Esophagus squamous epithelium (tissue), 5 donors: Measurements from ENCODE around the gene SOCS1. TPM values are rescaled to one million over a fixed set of nuclear protein-coding genes. Genes with fewer than 3 reads are reported as not detected.
A peak's percentile ranks its signal among the peaks of the same experiment; 100 is the strongest.

Experiments
- DNase-seq: peaks from one replicate; lab custom pipeline; 2025; lab: John Stamatoyannopoulos, UW
- H3K27ac ChIP-seq, 4 donors: fragments of 200-600 bp; sonication (generic); one replicate each; pipeline ENCODE4 v1.5.1; 2016 to 2019; ENCODE audit warnings: mild to moderate bottlenecking in 1 of 4
- H3K27me3 ChIP-seq, 4 donors: fragments of 200-600 bp; sonication (generic); 1 replicate in 3 of 4; 2 replicates in 1 of 4; pipeline versions ENCODE4 v1.5.1 to v1.6.0; 2017 to 2021; ENCODE audit warnings: antibody characterized with exemption in 1 of 4
- H3K36me3 ChIP-seq, 3 donors: fragments of 200-600 bp; sonication (generic); one replicate each; pipeline ENCODE4 v1.5.1; 2016 to 2019
- H3K4me1 ChIP-seq, 3 donors: fragments of 200-600 bp; sonication (generic); one replicate each; pipeline ENCODE4 v1.5.1; 2017 to 2019
- H3K4me3 ChIP-seq, 4 donors: fragments of 200-600 bp; sonication (generic); 1 replicate in 3 of 4; 2 replicates in 1 of 4; pipeline ENCODE4 v1.5.1; 2016 to 2019; ENCODE audit warnings: mild to moderate bottlenecking in 2 of 4, moderate library complexity in 1 of 4
- H3K9me3 ChIP-seq, 3 donors: fragments of 200-600 bp; sonication (generic); one replicate each; pipeline ENCODE4 v1.5.1; 2016 to 2019
- POLR2A ChIP-seq, 4 donors: fragments of 450-650 bp; IDR thresholded peaks; one replicate each; pipeline ENCODE4 v1.6.1; 2017; ENCODE audit warnings: antibody characterized with exemption in 4 of 4, mild to moderate bottlenecking in 4 of 4, moderate library complexity in 3 of 4
- WGBS, 2 donors: methylation state at CpG; one replicate each; pipeline ENCODE4 v1.1.5; 2018; 5-methylcytosine and 5-hydroxymethylcytosine counted together
- intact Hi-C: fragments of 100-400 bp; cut with DNase I; formaldehyde crosslinking; loops from one replicate; pipeline ENCODE4 v1.15.0; 2022
- total RNA-seq, 4 donors: library from RNA; depleted of rRNA; stranded (reverse); fragments of >200 nt; gene quantifications; one replicate each; pipeline ENCODE4 v1.1.0, GENCODE V29; 2016
- TF ChIP-seq, protein P1 (sequence below), 6 experiments: fragments of 450-650 bp in 4 of 6; fragments of 200-600 bp in 2 of 6; sonication (generic) in 2 of 6; IDR thresholded peaks; one replicate each; pipeline ENCODE4 v1.5.1; 2016 to 2019; ENCODE audit warnings: antibody characterized with exemption in 6 of 6, mild to moderate bottlenecking in 4 of 6, moderate library complexity in 4 of 6
- donor health status: DM: yes; HTN: yes; CAD: no.

SOCS1 gene
- total RNA-seq, 4 donors from 2014 or later = 0.42 to 9.3 (median 3.7) TPM

DNA sequence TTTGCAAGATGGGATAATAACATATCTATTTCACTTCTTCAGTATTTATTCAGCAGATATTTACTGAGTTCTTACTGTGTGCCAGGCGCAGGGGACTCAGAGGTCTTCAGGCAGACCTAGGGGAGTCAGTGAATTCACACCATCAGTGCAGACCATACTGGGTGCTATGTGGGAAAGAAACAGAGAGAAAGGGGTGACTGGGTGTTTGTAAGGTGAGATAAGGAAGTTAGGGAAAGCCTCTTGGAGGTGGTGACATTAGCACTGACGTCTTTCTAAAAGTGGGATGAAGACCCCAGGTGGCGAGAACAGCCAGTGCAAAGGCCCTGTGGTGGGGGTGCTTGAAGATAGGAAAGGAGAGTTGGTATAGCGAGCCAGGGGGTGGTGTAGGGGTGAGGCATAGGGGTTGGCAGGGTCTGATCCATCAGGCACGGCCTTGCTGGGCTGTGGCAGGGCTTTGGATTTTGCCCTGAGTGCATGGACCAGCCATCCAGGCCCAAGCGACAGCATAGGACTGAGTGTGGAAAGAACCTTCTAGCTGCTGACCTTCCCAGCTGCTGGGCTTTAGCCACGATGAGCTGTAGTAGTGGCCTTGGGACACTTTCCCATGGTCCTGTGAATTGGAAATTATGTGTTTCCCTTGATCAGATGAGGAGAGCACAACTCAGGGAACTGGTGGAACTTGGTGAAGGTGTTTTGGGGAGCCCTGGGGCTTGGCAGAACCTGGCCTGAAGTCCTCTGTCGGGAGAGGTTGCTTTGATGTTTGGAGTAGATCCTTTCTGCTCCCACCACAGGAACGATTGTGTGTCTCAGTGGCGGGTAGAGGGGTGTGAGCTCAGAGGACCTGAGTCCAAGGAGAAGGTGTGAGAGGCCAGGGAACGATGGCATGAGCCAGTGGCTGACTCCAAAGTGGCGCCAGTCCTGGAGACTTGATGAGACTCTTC, 3.9 kb upstream of the SOCS1 start:
- Histone ChIP-seq H3K36me3 (no peaks in the 10 kb centered on the region), H3K4me1 (peaks cover 16 to 37% (median 24%) of the 10 kb centered on the region in 3 donors), H3K4me3 (no peak overlapping the region), H3K27me3 (peaks cover 0 to 3% (median 0%) of the 10 kb centered on the region in 4 donors), H3K27ac (no peak overlapping the region), H3K9me3 (no peaks in the 10 kb centered on the region)
- intact Hi-C loops = loop anchor here (5.0 to 10.0 kb wide), 2 partner anchors 95 to 288 kb away; no protein-coding TSS in a partner anchor
- TF ChIP-seq, protein P1, sequence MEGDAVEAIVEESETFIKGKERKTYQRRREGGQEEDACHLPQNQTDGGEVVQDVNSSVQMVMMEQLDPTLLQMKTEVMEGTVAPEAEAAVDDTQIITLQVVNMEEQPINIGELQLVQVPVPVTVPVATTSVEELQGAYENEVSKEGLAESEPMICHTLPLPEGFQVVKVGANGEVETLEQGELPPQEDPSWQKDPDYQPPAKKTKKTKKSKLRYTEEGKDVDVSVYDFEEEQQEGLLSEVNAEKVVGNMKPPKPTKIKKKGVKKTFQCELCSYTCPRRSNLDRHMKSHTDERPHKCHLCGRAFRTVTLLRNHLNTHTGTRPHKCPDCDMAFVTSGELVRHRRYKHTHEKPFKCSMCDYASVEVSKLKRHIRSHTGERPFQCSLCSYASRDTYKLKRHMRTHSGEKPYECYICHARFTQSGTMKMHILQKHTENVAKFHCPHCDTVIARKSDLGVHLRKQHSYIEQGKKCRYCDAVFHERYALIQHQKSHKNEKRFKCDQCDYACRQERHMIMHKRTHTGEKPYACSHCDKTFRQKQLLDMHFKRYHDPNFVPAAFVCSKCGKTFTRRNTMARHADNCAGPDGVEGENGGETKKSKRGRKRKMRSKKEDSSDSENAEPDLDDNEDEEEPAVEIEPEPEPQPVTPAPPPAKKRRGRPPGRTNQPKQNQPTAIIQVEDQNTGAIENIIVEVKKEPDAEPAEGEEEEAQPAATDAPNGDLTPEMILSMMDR (IDR thresholded peaks at IDR 0.05) = no peak
- TF ChIP-seq POLR2A (IDR thresholded peaks at IDR 0.05) = no peak
- 85 to 86% methylated on average over 8 to 11 of the region's 12 CpGs for WGBS, 2 donors
- DNase-seq = no peak

DNA sequence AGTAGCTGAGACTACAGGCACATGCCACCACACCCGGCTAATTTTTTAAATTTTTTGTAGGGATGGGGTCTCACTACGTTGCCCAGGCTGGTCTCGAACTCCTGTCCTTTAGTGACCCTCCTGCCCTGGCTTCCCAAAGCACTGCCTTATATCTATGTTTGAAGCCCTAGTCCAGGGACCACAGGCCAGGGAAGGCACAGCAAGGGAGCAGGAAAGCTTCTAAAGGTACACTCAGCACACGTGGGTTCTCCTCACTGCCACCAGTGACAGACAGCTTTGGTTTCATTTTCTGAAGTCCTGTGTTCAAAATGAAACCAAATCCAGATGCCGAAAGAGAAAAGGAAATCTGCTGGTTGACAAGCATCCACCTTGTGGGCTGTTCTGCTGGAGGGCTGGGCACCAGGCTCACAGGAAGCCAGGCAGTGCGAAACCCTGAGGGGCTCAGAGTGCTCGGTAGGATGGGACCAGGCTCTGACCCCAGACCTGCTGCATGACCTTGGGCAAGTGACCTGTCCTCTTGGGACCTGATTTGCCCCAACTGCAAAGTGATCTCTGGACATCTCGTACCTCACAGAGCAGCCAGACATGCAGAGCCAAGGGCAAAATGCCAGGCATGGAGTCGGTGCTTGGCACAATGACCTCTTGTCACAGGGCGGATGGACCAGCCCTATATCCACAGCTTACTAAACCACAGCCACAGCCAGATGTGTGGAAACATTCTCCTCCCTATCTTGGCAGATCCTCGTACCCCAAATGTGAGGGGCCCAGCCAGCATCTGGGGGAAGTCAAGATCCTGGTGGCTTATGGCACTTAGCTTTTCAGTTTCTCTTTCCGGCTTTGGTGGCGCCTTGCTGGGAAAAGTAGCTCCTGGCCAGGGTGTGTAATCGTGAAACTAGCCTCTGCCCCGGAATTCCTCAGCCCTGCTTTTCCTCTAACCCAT, 2.8 kb upstream of the SOCS1 start:
- H3K27me3 ChIP-seq = peaks cover 0 to 12% (median 0%) of the 10 kb centered on the region in 4 donors
- H3K36me3 ChIP-seq = no peaks in the 10 kb centered on the region
- peaks cover 20 to 48% (median 29%) of the 10 kb centered on the region in 3 donors for H3K4me1 ChIP-seq
- TF ChIP-seq POLR2A (IDR thresholded peaks at IDR 0.05) = no peak
- peak overlapping the region in 2 of 4 donors; percentile 13 to 48 for H3K4me3 ChIP-seq
- WGBS, 2 donors = 37 to 53% methylated on average over 8 of the region's 15 CpGs
- intact Hi-C loops = loop anchor here (5.0 to 10.0 kb wide), 2 partner anchors 96 to 287 kb away; no protein-coding TSS in a partner anchor
- H3K9me3 ChIP-seq = no peaks in the 10 kb centered on the region
- DNase-seq = no peak
- peak overlapping the region in 2 of 4 donors; percentile 36 to 59 for H3K27ac ChIP-seq

DNA sequence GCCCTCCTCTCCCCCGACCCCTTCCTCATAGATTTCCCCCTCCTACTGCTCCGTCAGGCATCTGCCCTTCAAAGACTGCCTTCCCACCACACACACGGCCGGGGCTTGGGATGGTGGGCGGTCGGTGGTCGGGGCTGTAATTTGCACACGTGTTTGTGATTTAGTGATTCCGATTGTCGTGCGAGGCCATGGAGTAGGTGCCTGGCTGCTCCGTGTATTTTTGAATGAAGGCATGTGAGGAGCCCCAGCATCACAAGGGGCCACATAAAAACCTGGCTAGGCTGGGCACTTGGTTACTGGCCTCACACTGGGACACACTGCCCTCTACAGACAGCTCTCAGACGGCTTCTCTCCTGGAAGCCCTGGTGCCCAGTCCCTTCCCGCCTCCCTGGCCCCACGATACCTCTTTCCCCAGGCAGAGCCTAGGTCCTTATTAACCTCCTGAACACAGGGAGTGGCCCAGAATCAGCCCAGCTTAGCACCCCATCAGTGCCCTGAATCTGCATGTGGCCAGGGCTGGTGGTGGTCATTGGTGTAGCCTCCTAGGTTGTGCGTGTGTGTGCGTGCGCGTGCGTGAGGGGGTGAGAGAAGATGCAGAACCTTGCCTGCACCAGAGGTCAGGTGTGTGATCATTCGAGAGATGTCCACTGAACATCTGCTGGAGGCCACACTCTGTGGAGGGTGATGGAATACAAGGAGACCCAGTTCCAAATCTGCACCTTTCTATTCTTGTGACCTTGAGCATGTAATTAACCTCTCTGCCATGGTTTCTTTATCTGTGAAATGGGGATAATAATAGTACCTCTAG, 1.3 kb upstream of the SOCS1 start:
- Histone ChIP-seq H3K27me3 (peaks cover 0 to 17% (median 0%) of the 10 kb centered on the region in 4 donors), H3K9me3 (no peaks in the 10 kb centered on the region), H3K27ac (peak overlapping the region; percentile 97 to 98 (median 97)), H3K4me3 (peak overlapping the region; percentile 71 to 92 (median 80)), H3K36me3 (no peaks in the 10 kb centered on the region), H3K4me1 (peaks cover 29 to 63% (median 29%) of the 10 kb centered on the region in 3 donors)
- DNase-seq = no peak
- WGBS, 2 donors = 11 to 29% methylated on average over 5 to 18 of the region's 21 CpGs
- intact Hi-C loops = loop anchor here (5.0 to 10.0 kb wide), 2 partner anchors 97 to 285 kb away; no protein-coding TSS in a partner anchor
- TF ChIP-seq POLR2A (IDR thresholded peaks at IDR 0.05) = no peak
- TF ChIP-seq, protein P1 (IDR thresholded peaks at IDR 0.05) = peak; percentile 56 to 85 (median 71)

DNA sequence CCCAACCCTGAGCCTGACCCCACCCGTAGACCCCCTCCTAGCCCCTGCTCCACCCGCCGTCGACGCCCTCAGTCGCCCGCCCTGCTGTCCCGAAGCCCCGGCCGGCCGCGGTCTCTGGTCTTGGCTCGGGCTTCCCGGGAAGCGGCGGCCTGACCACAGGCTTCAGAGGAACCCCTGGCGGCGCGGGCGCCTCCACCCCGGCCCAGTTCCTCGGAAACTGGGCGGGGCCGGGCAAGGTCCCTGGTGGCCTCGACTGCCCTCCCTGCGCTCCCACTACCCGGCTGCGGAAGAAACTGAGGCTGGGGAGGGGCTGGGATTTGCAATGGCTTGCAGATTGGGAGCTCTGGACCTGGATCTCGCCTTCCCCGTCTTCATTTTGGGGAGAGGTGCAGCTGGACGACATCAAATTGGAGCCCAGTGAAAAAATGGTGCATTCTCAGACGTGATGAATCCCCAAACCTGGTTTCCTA, 692 bp upstream of the SOCS1 start:
- 0% methylated on average over 2 to 4 of the region's 32 CpGs for WGBS, 2 donors
- Histone ChIP-seq H3K27ac (peak overlapping the region; percentile 97 to 98 (median 97)), H3K9me3 (no peaks in the 10 kb centered on the region), H3K27me3 (peaks cover 0 to 20% (median 0%) of the 10 kb centered on the region in 4 donors), H3K36me3 (no peaks in the 10 kb centered on the region), H3K4me3 (peak overlapping the region; percentile 71 to 92 (median 80)), H3K4me1 (peaks cover 29 to 69% (median 29%) of the 10 kb centered on the region in 3 donors)
- intact Hi-C loops = loop anchor here (5.0 to 10.0 kb wide), 2 partner anchors 98 to 284 kb away; no protein-coding TSS in a partner anchor
- TF ChIP-seq, protein P1 (IDR thresholded peaks at IDR 0.05) = no peak
- TF ChIP-seq POLR2A (IDR thresholded peaks at IDR 0.05) = no peak
- no peak for DNase-seq
